ENCODE measurements around the gene ABCA1.
"Not testable (repeated sequence)": the region's sequence is repeated elsewhere in the genome, so short reads cannot be mapped to it uniquely, and the experiment has no call there.

Gene ABCA1

GRCh38 chr9:104948277-104948676 lies 20.3 kb upstream of the ABCA1 start:
- DNase-seq, result no peak

- no peak for DNase-seq
These were observed 16.9 kb upstream of the ABCA1 start for GRCh38 chr9:104944871-104945270.

- no peak for DNase-seq
These were observed 16.4 kb upstream of the ABCA1 start for GRCh38 chr9:104944356-104944755.

GRCh38 chr9:104941597-104941996 lies 13.6 kb upstream of the ABCA1 start:
- DNase-seq, result no peak

GRCh38 chr9:104936291-104936690 lies 8.3 kb upstream of the ABCA1 start:
- DNase-seq, result no peak

GRCh38 chr9:104935501-104935810 lies 7.5 kb upstream of the ABCA1 start:
- DNase-seq, result not testable (repeated sequence)

- peak in 1 of 2 donors; percentile 28 for DNase-seq
These were observed 6.9 kb upstream of the ABCA1 start for GRCh38 chr9:104934691-104935500.

GRCh38 chr9:104933091-104933490 lies 5.1 kb upstream of the ABCA1 start:
- DNase-seq, result not testable (repeated sequence)

- DNase-seq, result no peak
These were observed 3.3 kb upstream of the ABCA1 start for GRCh38 chr9:104931256-104931655.

GRCh38 chr9:104927216-104927911 lies 591 bp downstream of the ABCA1 start:
- peak in 1 of 2 donors; percentile 66 for DNase-seq

- DNase-seq, result no peak
These were observed 4.2 kb downstream of the ABCA1 start for GRCh38 chr9:104923740-104924139.

- DNase-seq, result no peak
These were observed 4.7 kb downstream of the ABCA1 start for GRCh38 chr9:104923289-104923688.

- DNase-seq, result not testable (repeated sequence)
These were observed 5.2 kb downstream of the ABCA1 start for GRCh38 chr9:104922748-104923147.

GRCh38 chr9:104921067-104921741 lies 6.8 kb downstream of the ABCA1 start:
- no peak for DNase-seq

GRCh38 chr9:104915753-104916152 lies 12.2 kb downstream of the ABCA1 start:
- DNase-seq, result no peak

- no peak for DNase-seq
These were observed 12.9 kb downstream of the ABCA1 start for GRCh38 chr9:104915049-104915448.

GRCh38 chr9:104914466-104914865 lies 13.5 kb downstream of the ABCA1 start:
- DNase-seq, result no peak

GRCh38 chr9:104912606-104913005 lies 15.3 kb downstream of the ABCA1 start:
- no peak for DNase-seq

GRCh38 chr9:104911032-104911607 lies 16.8 kb downstream of the ABCA1 start:
- DNase-seq, result no peak

GRCh38 chr9:104907278-104907951 lies 20.5 kb downstream of the ABCA1 start:
- no peak for DNase-seq

- DNase-seq, result no peak
These were observed 21.3 kb downstream of the ABCA1 start for GRCh38 chr9:104906441-104907277.

- DNase-seq, result no peak
These were observed 22.0 kb downstream of the ABCA1 start for GRCh38 chr9:104905931-104906330.
